Omental fat pad (tissue), 4 donors: Measurements from ENCODE around the gene RICTOR. TPM values are rescaled to one million over a fixed set of nuclear protein-coding genes. Genes with fewer than 3 reads are reported as not detected.

Experiments used
- ATAC-seq: fragments of 150-250 bp; one replicate; pipeline ENCODE4 v1.9.1; 2016; ENCODE audit warnings: mild to moderate bottlenecking, moderate library complexity; ENCODE audit not compliant: low FRiP score
- DNase-seq: peaks from one replicate; pipeline ENCODE4 v3.0.0-alpha.2; 2019; ENCODE audit warnings: low spot score
- CTCF ChIP-seq, 3 donors: fragments of 450-650 bp; IDR thresholded peaks; one replicate each; pipeline ENCODE4 v1.5.1; 2016 to 2017; ENCODE audit warnings: antibody characterized with exemption in 3 of 3, mild to moderate bottlenecking in 3 of 3, moderate library complexity in 2 of 3
- total RNA-seq, 4 donors: library from RNA; depleted of rRNA; stranded (reverse); fragments of >200 nt; gene quantifications; one replicate each; pipeline ENCODE4 v1.1.0, GENCODE V29; 2016

The RICTOR gene
- total RNA-seq, 4 donors from 2014 or later, result 20.4 to 47.1 (median 32.2) TPM

GRCh38 chr5:39116344-39117170 is 42.4 kb upstream of the RICTOR start:
- ATAC-seq (no peak), DNase-seq (no peak)
- no peak for TF ChIP-seq CTCF (IDR thresholded peaks at IDR 0.05)

GRCh38 chr5:39115644-39116343 is 41.6 kb upstream of the RICTOR start:
- no peak for ATAC-seq
- DNase-seq, result no peak
- no peak for TF ChIP-seq CTCF (IDR thresholded peaks at IDR 0.05)

GRCh38 chr5:39114155-39114554 is 40.0 kb upstream of the RICTOR start:
- no peak for TF ChIP-seq CTCF (IDR thresholded peaks at IDR 0.05)
- ATAC-seq (no peak), DNase-seq (no peak)

GRCh38 chr5:39113354-39113953 is 39.3 kb upstream of the RICTOR start:
- DNase-seq (no peak), ATAC-seq (no peak)
- TF ChIP-seq CTCF (IDR thresholded peaks at IDR 0.05), result no peak

- ATAC-seq, result no peak
- no peak for TF ChIP-seq CTCF (IDR thresholded peaks at IDR 0.05)
- DNase-seq, result no peak
Measured at GRCh38 chr5:39109606-39110005, 35.4 kb upstream of the RICTOR start.

DNA sequence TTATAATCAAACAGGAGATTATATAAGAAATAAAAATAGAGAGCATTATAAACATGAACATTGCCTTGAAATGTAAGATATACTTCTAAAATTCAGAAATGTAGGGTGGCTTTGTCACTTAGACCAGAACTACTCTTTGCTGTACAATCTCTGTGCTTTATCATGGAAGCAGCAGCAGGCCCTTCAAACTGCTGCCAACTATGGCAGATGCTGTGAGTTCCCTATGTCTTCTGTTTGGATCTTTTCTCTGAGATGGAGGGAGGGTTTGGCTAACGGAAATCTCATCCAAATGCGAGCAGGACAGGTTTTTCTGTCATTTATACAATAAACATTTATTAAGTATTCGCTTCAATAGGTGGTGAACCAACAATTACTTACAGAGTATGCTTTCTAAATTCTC is 34.8 kb upstream of the RICTOR start:
- no peak for DNase-seq
- TF ChIP-seq CTCF (IDR thresholded peaks at IDR 0.05), result no peak
- no peak for ATAC-seq
